Suprapubic skin (tissue), 4 donors: ENCODE data around the gene RDH14.

Source experiments
- CTCF ChIP-seq, 2 donors: fragments of 200-600 bp in 1 of 2; fragments of 450-650 bp in 1 of 2; sonication (generic) in 1 of 2; IDR thresholded peaks; one replicate each; pipeline ENCODE4 v1.5.1; 2016 to 2019; ENCODE audit warnings: antibody characterized with exemption in 2 of 2, mild to moderate bottlenecking in 1 of 2, moderate library complexity in 1 of 2
- EP300 ChIP-seq: sonication (generic); formaldehyde crosslinking; IDR thresholded peaks from one replicate; pipeline ENCODE4 v1.6.1; 2017; ENCODE audit warnings: antibody characterized with exemption
- POLR2A ChIP-seq, 2 donors: fragments of 450-650 bp; IDR thresholded peaks; one replicate each; pipeline ENCODE4 v1.6.1; 2017; ENCODE audit warnings: antibody characterized with exemption in 2 of 2, mild to moderate bottlenecking in 2 of 2, moderate library complexity in 2 of 2
- POLR2AphosphoS5 ChIP-seq, 3 donors: sonication (generic); formaldehyde crosslinking; IDR thresholded peaks; one replicate each; pipeline ENCODE4 v1.6.1; 2017; ENCODE audit warnings: antibody characterized with exemption in 3 of 3

- TF ChIP-seq CTCF (IDR thresholded peaks at IDR 0.05) (no peak), POLR2A (IDR thresholded peaks at IDR 0.05) (no peak), POLR2AphosphoS5 (IDR thresholded peaks at IDR 0.05) (no peak), EP300 (no peak)
Measured at GRCh38 chr2:18598848-18599484, 38.5 kb upstream of the RDH14 start.
